ENCODE measurements around the gene MGRN1.
"Not testable (repeated sequence)": the region's sequence is repeated elsewhere in the genome, so short reads cannot be mapped to it uniquely, and the experiment has no call there.

The MGRN1 gene

DNA sequence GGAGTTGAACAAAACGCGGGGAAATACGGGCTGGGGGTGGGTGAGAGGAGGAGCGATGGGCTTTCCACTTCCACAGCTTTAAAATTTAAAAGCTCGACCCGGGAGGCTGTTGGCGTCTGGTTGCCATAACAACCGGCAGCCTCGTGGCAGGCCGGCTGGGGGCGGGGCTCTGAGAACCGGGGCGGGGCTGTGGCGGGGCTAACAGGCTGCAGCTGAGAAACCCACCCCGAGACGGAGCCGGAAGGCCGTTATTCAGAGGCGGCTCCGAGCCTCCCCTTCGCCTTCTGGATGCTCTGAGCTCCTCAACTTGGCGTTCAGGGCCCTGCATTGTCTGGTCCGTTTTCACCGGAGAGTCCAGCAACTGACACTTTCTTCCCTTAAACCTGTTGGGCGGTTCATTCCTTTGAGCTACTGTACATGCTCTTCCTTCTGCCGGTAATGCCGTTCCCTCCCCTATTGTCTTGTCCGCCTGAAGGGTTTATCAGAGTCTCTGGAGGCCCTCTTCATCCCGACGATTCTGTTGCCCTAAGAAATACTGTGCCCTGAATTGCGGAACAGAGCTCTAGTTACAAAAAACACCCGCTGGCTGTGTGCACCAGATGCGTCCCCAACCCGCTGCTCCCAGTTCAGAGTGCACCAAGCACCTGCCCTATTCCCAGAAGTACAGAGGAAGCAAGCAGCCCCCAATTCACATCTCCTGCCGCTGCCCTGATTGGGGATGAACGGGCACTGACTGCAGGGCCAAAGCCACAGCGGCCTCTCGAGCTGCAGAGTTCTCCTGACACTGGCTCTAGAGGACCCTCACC is 110.3 kb downstream of the MGRN1 start:
- DNase-seq (ENCODE audit: insufficient read length, low spot score) (peak; percentile 73), FAIRE-seq (no peak)
- TF ChIP-seq, protein P1, sequence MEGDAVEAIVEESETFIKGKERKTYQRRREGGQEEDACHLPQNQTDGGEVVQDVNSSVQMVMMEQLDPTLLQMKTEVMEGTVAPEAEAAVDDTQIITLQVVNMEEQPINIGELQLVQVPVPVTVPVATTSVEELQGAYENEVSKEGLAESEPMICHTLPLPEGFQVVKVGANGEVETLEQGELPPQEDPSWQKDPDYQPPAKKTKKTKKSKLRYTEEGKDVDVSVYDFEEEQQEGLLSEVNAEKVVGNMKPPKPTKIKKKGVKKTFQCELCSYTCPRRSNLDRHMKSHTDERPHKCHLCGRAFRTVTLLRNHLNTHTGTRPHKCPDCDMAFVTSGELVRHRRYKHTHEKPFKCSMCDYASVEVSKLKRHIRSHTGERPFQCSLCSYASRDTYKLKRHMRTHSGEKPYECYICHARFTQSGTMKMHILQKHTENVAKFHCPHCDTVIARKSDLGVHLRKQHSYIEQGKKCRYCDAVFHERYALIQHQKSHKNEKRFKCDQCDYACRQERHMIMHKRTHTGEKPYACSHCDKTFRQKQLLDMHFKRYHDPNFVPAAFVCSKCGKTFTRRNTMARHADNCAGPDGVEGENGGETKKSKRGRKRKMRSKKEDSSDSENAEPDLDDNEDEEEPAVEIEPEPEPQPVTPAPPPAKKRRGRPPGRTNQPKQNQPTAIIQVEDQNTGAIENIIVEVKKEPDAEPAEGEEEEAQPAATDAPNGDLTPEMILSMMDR (IDR thresholded peaks at IDR 0.05; ENCODE audit: insufficient read depth, missing control alignments): no peak

DNA sequence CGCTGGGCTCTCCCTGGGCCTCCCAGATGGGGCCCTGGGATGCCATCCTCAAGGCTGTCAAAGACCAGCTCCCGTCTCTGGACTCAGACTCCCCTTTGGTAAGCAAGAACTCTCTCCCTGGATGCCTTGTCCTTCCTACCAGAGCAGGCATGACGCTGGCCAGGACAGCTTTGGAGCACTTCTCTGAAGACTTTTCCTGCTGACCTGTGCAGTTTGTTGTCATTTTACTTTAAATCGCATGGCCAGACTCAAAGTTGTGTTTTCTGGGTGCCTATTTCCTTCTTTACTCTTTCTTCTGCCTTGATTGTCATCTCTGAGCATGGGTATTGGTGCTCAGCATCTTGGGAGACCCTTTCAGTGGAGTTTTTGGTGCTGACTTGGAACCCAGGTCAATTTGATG is 111.9 kb downstream of the MGRN1 start:
- no peak for DNase-seq (ENCODE audit: insufficient read length, low spot score)
- TF ChIP-seq, protein P1 (IDR thresholded peaks at IDR 0.05; ENCODE audit: insufficient read depth, missing control alignments): no peak
- FAIRE-seq: no peak

DNA sequence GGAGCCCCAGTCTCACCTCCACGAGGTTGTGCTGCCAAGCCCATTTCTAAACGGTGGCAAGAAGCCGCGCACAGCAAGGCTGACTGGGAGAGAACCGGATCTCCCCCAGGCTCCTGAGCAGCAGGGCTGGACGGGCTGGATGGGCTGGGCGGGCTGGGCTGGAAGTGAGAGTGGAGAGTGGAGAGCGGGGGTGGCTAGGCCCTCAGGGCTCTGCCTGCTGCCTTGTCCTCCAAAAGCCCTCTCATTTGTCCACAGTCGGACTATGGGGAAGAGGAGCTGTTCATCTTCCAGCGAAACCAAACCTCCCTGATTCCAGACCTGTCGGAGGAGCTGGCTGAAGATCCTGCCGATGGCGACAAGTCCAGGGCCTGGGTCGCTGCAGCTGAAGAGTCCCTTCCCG is 112.9 kb downstream of the MGRN1 start:
- FAIRE-seq (no peak), DNase-seq (ENCODE audit: insufficient read length, low spot score) (no peak)
- TF ChIP-seq, protein P1 (IDR thresholded peaks at IDR 0.05; ENCODE audit: insufficient read depth, missing control alignments): no peak

DNA sequence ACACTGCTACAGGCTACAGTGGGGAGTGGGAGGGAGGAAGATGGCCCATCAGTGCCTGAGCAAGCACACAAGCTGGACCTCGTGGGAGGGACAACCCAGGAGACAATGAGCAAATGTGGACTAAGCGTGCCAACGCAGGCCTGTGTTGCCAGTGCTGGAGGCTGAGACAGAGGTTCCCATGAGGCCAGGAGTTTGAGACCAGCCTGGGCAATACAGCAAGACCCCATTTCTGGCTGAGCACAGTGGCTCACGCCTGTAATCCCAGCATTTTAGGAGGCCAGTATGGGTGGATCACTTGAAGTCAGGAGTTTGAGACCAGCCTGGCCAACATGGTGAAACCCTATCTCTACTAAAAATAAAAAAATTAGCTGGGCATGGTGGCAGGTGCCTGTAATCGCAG is 113.7 kb downstream of the MGRN1 start:
- DNase-seq (ENCODE audit: insufficient read length, low spot score); FAIRE-seq: not testable (repeated sequence)
